NCI-H2029 (cell line): ENCODE data around the gene SPATA6L.
"Not testable (repeated sequence)": the region's sequence is repeated elsewhere in the genome, so short reads cannot be mapped to it uniquely, and the experiment has no call there.

ENCODE experiments used
- DNase-seq: peaks from one replicate; lab custom pipeline; 2025; lab: John Stamatoyannopoulos, UW

The SPATA6L gene

DNA sequence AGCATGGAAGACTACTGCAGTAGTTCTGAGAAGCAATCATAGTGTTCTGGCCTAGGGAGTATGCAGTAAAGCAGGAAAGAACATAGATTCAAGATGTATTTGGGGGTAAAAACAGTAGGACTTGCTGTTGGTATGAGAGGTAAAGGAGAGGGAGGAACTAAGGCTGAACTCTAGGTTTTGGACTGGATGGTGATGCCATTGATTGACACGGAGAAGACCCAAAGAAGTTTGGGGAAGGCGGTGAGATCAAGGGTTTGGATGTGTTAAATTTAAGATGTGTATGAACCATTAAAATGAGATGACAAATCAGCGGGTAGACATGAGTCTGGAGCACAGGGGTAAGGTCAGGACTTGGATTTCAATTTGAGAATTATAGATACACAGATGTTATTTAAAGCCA is 11.1 kb upstream of the SPATA6L start:
- no peak for DNase-seq

DNA sequence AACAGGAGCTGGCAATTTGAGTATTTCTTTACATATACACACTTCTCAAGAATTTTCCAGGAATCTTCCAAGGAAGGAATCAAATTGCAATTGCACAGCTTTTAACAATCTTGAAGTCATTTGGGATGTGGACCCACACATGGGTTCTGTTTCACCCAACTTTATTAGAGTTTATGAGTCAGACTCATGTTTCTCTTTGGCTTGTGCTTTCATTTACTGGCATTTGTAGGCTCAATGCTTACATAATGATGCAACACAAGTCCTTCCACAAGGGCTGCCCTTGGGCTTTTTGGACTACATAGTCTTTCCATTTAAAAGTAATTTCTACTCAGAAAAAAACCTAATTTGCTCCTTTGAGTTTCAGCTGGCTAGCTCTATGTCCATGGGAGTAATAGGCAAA is 8.5 kb upstream of the SPATA6L start:
- no peak for DNase-seq

DNA sequence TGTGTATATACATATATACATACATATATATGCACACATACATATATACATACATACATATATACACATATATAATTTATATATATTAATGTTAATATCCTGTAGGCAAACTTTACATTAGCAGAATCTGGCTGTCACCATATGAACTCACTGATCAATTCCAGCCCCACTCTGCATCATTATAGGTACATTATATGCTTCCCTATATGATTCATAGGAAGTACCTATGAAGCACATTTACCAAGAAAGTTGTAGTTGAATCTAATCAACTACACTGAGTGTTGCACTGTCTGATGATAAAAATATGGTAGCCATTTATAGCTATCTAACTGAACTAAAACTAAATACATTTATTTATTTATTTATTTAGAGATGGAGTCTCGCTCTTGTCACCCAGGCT is 5.5 kb upstream of the SPATA6L start:
- no peak for DNase-seq

DNA sequence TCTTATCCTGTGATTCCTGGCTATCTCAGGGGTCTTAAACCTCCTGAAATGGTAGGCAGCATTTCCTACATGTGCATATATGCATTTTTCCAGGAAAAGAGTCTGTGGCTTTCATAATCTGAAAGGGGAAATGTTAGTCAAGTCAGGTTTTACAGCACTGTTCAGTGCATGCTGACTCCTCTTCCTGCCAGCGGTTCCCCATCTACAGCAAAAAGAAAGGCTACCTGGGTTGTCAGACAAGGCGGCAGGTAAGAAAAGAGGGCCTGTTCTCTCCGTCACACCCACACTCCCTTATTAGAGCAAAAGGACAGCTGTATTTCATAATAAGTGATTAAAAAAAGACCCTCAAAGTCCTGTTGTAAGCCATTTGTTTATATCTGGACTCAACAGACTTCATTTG is 4.3 kb upstream of the SPATA6L start:
- no peak for DNase-seq

DNA sequence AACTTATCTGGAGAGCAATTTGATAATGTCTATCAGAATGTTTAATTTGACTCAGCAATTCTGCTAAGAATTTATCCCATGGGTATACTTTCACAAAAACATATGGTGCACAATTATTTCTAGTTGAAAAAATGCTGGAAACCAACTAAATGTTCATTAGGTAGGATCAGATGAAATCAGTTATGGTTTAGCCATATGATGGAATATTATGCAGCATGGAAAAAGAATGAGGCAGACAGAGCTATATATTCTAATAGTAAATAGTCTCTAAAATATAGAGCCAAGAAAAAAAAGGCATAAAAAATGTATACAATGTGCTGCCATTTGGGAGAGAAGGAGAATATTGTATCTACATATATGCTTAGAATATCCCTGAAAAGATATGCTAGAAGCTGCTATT is 3.6 kb upstream of the SPATA6L start:
- no peak for DNase-seq

DNA sequence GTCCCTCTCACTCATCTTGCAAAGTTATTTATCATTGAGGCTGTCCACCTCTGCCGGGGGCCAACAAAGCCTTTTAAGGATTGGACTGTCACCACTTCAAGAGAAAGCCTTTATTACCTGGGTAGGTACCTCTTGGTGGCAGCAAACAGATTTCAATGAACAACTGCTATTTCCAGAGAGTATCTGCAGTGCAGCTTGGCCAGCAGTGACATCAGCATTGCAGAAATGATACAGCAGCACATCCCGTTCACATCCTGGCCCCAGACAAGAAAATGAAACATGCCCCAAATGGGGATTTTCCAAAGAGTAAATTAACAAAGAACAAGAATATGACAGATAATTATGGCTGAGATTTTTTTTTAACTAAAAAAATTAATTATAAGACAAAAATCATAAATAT is 2.3 kb upstream of the SPATA6L start:
- no peak for DNase-seq

DNA sequence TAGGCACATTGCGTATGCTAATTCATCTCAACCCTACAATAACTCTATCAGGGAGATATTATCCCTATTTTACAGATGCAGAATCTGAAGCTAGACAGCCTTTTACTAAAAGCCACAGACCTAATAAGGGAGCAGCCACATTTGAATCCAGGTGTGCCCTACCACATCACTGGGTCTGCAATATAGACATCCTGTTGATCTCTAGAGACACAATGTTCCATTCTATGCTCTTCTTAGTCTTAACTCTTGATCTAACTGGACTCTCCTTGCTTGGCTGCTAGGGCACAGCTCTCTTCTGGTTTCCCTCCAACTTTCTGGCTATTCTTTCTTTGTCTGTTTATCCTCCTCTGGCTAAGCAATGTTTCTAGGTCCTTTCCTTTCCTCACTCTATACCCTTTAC is 1.4 kb upstream of the SPATA6L start:
- DNase-seq: no peak

DNA sequence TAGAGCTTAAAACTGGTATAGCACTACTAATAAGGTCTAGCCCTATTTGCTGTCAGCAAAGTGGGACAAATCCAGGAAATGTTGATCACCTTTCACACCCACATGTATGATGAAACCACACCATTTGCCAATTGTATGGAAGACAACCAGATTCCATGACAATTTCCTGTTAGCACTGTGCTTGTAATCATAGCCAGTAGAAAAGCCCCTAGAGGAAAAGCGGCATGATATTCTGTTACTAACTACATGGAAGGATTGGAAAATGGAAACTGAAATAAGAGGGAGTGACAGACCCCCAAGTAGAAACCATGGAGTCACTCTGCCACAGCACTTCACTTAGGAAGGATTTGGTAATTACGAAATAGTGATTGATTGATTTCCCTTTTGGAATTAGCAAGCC is 923 bp downstream of the SPATA6L start:
- DNase-seq: peak; percentile 50

DNA sequence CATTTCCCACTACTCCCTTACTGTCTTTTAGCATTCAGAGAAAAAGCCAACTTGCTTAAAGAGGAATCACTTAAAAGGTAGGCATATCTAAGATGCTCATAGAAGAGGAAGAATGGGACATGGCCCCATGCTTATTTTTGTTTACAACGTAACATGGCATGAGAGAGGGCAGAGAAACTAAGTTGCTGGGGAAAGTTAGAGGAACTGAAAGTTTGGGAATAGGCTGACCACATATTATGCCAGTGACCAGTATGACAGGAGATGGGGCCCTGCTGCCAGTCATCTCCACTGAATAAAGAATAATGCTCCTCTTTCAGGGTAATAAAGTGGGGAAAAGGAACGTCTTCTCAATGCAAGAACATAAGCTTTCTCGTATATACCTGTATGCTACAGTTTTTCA is 2.3 kb downstream of the SPATA6L start:
- DNase-seq: no peak

DNA sequence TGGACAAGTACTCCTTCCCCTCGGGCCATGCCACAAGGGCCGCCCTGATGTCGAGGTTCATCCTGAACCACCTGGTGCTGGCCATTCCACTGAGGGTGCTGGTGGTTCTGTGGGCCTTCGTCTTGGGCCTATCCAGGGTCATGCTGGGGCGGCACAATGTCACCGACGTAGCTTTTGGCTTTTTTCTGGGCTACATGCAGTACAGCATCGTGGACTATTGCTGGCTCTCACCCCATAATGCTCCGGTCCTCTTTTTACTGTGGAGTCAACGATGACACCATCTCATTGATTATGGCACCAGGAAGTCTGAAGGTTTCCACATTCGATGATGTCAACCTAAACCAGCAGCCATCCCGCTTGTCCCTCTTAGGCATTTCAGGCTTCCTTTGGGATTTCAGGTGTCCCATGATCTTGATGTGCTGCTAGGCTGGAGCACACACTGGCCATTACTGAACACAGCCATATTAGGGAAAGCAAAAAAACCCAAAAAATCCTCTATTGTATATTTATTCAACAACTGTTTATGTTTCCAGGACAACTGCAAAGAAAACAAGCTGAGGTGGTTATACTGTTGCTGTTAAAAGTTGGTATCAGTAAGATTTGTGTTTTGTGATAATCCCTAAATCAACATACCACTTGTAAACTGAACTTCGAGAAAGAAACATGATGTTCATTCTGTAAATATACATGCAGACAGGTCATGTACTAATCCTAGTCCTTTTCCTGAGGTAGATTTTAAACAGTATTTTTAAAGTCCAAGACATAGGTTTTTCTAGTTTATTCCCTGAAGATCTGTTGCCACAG is 3.1 kb downstream of the SPATA6L start:
- DNase-seq: peak; percentile 31

DNA sequence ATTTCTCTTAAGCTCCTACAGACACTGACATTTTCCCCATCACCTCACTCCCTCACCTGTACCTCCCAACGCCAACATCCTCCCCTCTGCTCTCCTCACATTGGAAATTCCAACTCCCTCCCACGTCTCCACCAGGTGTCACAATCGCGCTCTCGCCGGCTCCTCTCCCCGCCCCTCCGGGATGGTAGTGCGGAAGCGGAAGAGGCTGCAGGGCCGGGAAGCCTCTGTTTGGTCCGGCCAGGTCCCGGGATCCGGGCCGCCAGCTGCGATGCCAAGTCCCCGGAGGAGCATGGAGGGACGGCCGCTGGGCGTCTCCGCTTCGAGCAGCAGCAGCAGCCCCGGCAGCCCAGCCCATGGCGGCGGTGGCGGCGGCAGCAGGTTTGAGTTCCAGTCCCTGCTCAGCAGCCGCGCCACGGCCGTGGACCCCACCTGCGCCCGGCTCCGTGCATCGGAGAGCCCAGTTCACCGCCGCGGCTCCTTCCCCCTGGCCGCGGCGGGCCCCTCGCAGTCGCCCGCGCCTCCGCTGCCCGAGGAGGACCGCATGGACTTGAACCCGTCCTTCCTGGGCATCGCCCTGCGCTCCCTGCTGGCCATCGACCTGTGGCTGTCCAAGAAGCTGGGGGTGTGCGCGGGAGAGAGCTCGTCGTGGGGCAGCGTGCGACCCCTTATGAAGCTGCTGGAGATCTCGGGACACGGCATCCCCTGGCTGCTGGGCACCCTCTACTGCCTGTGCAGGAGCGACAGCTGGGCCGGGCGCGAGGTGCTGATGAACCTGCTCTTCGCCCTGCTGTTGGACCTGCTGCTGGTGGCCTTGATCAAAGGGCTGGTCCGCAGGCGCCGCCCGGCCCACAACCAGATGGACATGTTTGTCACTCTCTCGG is 3.9 kb downstream of the SPATA6L start, which contains the start of gene PLPP6:
Gene PLPP6 (plus strand): TSS at position 187 of the 881 bp plus-strand sequence. CDS start 82 bp downstream, at position 269.
- DNase-seq: peak; percentile 79

DNA sequence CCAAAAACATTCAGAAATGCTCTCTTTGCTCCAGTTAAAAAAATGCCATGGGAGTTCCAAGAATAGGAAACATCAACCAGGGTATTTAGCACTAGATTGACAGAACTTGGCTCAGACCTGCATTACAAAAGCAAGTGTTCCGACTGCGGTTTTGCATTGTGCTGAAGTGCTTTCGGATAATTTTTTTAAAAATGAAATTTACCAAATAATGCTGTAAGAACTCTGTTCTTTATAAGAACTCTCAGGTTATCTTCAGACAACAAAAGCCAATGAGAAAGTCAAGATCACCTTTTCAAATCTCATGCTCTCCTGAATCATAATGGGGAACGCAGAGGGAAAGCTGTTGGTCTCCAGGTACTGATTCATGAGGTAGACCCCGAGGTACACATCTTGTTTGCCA is 4.7 kb downstream of the SPATA6L start:
- DNase-seq: no peak

DNA sequence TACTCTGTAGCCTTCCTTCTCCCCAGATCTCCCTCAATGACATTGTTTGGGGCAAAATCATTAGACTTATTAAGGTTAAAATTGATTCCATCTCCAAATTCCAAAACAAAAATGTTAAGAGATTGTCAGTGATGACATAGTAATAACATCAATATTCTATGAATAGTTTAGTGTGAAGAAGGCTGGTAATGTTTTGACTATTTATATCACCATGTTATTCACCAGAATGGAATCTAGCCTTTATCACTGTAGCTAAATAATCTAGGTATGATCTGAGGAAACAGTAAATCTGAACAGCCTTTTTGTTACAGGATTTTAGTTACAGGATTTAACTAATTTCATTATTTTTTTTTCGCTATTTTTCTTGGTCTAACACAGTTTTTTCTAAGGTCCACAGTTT is 5.1 kb downstream of the SPATA6L start:
- DNase-seq: no peak

DNA sequence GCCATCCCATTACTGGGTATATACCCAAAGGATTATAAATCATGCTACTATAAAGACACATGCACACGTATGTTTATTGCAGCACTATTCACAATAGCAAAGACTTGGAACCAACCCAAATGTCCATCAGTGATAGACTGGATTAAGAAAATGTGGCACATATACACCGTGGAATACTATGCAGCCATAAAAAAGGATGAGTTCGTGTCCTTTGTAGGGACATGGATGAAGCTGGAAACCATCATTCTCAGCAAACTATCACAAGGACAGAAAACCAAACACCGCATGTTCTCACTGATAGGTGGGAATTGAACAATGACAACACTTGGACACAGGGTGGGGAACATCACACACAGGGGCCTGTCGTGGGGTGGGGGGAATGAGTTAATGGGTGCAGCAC is 5.6 kb downstream of the SPATA6L start:
- DNase-seq: not testable (repeated sequence)

DNA sequence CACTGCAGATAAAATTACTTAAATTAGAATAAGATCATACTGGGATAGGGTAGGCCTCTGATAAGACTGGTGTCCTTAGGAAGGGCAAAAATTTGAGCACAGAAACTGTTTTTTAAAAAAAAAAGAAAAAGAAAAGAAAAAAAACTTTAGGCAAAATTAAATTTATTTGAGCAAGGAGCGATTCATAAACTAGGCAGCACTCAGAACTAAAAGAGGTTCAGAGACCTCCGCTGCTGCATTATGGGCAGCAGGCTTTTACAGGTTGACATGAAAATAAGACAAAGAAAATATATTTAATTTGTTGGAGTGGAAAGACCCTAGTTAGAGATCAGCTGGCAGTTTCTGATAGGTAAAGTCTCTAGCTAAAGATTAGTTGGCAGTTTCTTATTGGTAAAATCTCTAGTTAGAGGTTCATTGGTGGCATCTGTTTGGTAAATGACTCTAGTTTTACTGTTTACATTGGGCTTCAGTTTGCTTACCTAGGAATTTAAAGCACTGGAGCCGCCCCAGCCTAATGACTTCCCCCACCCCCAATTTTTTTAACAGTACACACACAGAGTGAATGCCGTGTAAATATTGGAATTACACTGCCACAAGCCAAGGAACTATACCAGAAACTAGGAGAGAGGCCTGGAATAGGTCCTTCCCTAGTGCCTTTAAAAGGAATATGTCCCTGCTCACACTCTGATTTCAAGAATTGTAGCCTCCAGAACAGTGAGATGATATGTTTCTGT is 8.7 kb downstream of the SPATA6L start:
- DNase-seq: no peak

DNA sequence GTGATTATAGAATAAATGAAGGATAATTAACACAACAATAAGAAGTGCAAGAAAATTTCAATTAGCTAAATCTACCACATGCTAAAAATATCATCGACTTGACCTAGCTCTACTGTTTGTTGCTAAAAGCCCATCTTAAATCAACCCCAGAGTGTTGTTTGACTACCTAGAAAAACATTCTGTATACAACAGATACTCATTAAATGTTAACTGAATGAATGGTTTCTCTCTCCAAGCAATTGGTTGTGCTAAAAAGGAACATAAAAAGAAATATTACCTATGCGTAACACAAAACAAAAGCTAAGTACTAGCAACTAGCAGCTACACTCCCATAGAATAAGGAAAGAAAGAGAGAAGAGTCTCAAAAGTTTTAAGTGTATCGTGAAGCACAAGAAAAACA is 9.7 kb downstream of the SPATA6L start:
- no peak for DNase-seq

DNA sequence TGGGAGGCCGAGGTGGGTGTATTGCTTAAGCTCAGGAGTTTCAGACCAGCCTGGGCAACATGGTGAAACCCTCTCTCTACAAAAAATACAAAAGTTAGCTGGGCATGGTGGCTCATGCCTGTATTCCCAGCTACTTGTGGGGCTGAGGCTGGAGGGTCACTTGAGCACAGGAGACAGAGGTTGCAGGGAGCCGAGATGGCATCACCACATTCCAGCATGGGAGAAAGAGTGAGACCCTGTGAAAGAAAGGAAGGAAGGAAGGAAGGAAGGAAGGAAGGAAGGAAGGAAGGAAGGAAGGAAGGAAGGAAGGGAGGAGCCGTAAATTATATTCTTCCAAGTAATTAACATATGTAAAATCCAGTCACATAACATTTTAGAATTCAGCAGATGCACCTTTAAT is 10.1 kb downstream of the SPATA6L start:
- DNase-seq: not testable (repeated sequence)

DNA sequence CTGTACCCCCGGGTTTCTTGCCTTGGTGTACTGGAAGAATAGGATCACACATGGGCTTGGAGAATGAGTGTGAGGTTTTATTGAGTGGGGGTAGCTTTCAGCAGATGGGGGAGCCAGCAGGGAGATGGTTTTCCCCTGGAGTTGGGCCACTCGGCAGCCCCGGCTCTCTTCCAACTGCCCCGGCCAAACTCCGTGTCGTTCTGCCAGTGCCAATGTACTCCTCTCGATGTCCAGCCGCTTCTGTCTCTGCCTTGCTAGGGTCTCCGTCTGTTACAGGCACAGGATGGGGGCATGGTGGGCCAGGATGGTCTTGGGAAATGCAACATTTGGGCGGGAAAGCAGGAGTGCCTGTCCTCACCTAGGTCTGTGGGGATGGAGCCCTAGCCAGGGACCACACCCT is 11.7 kb downstream of the SPATA6L start:
- DNase-seq: no peak

DNA sequence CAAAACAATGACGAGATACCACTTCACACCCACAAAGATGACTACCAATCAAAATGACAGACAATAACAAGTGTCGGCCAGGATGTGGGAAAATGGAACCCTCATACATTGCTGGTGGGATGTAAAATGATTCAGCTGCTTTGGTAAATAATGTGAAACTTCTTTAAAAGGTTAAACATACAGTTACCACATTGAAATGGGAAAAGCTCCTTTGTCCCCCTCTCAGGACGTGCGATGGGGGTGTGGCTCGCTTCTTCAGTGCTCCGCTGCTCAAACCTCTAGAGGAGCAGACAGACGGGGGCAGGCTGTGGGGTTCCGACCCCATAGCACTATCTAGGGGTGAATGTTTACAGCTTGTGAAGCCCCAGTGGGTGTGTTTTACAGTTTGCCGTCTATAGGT is 12.2 kb downstream of the SPATA6L start:
- DNase-seq: no peak

DNA sequence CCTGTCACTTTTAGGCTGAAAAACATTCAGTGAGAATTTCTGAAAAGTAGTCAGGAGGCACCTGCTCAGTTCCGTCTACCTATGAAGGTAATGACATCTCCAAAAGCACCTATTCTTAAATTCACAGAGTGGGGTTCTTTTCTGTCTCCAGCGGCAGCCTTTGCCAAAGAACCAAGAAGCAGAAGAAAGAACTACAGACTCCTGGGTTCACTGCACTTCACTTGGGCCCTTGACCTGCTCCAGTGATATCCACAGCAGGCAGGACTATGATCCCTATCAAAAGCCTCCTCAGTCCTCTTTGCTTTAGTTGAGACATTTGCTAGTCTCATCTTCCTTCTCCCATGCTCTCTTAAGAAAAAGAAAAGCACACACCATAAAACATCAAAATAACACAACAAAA is 23.9 kb downstream of the SPATA6L start:
- no peak for DNase-seq

DNA sequence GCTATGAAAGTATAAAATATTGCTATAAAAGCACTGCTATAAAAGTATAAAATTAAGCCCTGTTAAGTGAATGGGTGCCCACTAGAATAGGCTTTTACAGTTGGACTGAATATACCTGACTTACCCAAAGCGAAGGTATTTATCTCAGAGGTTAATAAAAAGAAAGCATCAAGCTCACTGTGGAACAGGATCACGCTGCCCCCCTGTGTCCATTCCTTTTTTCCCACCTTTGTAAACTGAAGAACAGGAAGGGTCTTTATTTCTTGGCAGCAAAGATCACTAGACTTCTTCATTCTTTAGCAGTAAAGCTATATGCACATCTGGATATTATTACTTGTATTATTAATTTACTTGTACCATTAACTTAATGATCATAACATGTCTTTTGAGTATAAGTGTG is 26.3 kb downstream of the SPATA6L start:
- DNase-seq: no peak

DNA sequence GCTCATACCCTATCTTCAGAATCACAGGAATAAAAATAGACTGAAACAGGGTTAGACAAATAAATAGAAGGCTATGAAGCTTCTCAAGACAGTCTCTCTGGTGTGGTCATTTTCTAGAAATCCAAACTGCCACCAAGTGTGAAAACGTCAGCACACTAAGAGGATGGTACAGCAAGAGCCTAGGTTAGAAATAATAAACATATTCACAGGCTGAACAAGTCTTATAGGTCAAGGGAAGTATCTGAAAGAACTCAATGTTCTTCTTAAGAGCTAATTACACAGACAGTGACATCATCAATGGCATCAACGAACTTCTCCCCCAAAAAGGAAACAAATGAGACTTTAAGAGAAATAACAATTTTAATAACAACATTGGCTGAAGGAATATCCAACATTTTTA is 26.9 kb downstream of the SPATA6L start:
- DNase-seq: no peak

DNA sequence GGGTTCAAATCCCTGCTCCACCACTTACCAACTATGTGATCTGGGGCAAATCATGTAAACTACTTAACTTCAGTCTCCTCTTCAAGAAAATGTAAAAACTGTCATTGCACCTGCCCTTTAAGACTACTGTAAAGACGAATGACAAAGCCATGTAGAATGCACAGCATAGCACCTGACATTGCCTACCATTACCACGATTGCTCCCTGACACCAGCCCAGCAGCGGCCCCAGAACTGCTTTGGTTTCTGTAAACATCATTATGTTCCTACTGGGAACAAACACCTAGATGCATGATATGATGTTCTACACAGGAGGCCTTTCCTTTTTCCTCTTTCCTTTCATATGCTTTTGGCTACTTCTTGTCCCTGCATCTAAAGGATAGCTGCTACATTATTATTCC is 27.3 kb downstream of the SPATA6L start:
- no peak for DNase-seq
